Endothelial cell of umbilical vein (primary cell): ENCODE measurements around the gene GARIN5B. TPM values are rescaled to one million over a fixed set of nuclear protein-coding genes. Genes with fewer than 3 reads are reported as not detected.
A peak's percentile ranks its signal among the peaks of the same experiment; 100 is the strongest.

Experiments used
- BruUV-seq: library from RNA; stranded (reverse); fragments of 400-500 nt; replicated peaks from 2 replicates; lab custom pipeline; 2021; lab: Mats Ljungman, UMichigan
- CTCF ChIA-PET: fragments of 300-600, 350-600 bp; sonication (Branson Sonifier 250); formaldehyde crosslinking; loops from one replicate; lab custom pipeline; 2021; ENCODE audit warnings: antibody characterized with exemption, inconsistent platforms; lab: Charles Lee
- POLR2A ChIA-PET: fragments of 300-600, 350-600 bp; sonication (Branson Sonifier 250); formaldehyde crosslinking; loops from one replicate; lab custom pipeline; 2021; ENCODE audit warnings: antibody characterized with exemption, inconsistent platforms; lab: Charles Lee
- DNase-seq: peaks from one replicate; pipeline ENCODE4 v3.0.0-alpha.2; 2011; ENCODE audit warnings: low read depth, low spot score
- FAIRE-seq: peaks from 2 replicates; lab custom pipeline; 2011; peaks lifted over from hg19 to GRCh38; lab: Jason Lieb, UNC
- H2AFZ ChIP-seq: 2 replicates; pipeline ENCODE4 v1.6.0; 2012; ENCODE audit warnings: low read depth, low read length, control low read depth, inconsistent platforms
- H3K27ac ChIP-seq: 2 replicates; pipeline ENCODE4 v1.5.1; 2011; ENCODE audit warnings: low read depth, mild to moderate bottlenecking, control low read depth, low read length, moderate library complexity; ENCODE audit not compliant: insufficient read depth
- H3K27me3 ChIP-seq, 2 experiments: 2 replicates each; pipeline versions ENCODE4 v1.6.0 to v1.6.1; 2011; ENCODE audit warnings: low read length in 2 of 2, mixed read lengths in 1 of 2; ENCODE audit not compliant: control insufficient read depth in 2 of 2, insufficient read depth in 2 of 2
- H3K36me3 ChIP-seq, 2 experiments: 2 replicates in 1 of 2; 3 replicates in 1 of 2; pipeline ENCODE4 v1.5.1; 2011; ENCODE audit warnings: low read length in 2 of 2, mild to moderate bottlenecking in 1 of 2, moderate library complexity in 1 of 2; ENCODE audit not compliant: control insufficient read depth in 2 of 2, insufficient read depth in 2 of 2; ENCODE audit errors: extremely low read depth in 1 of 2
- H3K4me1 ChIP-seq: 3 replicates; pipeline ENCODE4 v1.5.1; 2011; ENCODE audit warnings: mild to moderate bottlenecking, low read length; ENCODE audit not compliant: control insufficient read depth, insufficient read depth; ENCODE audit errors: extremely low read depth
- H3K4me2 ChIP-seq: 2 replicates; pipeline ENCODE4 v1.6.1; 2011; ENCODE audit warnings: low read length, control low read depth, mixed read lengths; ENCODE audit not compliant: insufficient read depth
- H3K4me3 ChIP-seq, 3 experiments: fragments of 200-600 bp in 1 of 3; sonication (generic), shearing (Covaris generic) in 1 of 3; replicated peaks in 1 of 3; 2 replicates each; pipeline ENCODE4 v1.5.1; 2011 to 2016; ENCODE audit warnings: control low read depth in 3 of 3, low read length in 3 of 3, mild to moderate bottlenecking in 2 of 3, inconsistent platforms in 1 of 3, low read depth in 1 of 3, moderate library complexity in 1 of 3; ENCODE audit not compliant: insufficient read depth in 1 of 3
- H3K79me2 ChIP-seq: 2 replicates; pipeline ENCODE4 v1.6.0; 2012; ENCODE audit warnings: low read length, inconsistent platforms; ENCODE audit not compliant: control insufficient read depth, insufficient read depth
- H3K9ac ChIP-seq: replicated peaks from 2 replicates; pipeline ENCODE3; 2011; ENCODE audit warnings: low read length, control low read depth; ENCODE audit not compliant: insufficient read depth; ENCODE audit errors: extremely low read depth
- H3K9me1 ChIP-seq: replicated peaks from 3 replicates; pipeline ENCODE4 v1.6.0; 2011; ENCODE audit warnings: mild to moderate bottlenecking, low read length; ENCODE audit not compliant: control insufficient read depth, insufficient read depth; ENCODE audit errors: extremely low read depth
- H3K9me3 ChIP-seq: replicated peaks from 2 replicates; pipeline ENCODE4 v1.5.1; 2012; ENCODE audit warnings: low read length, inconsistent platforms; ENCODE audit not compliant: control insufficient read depth, insufficient read depth
- H4K20me1 ChIP-seq: replicated peaks from 2 replicates; pipeline ENCODE3; 2011; ENCODE audit warnings: mild to moderate bottlenecking, low read length; ENCODE audit not compliant: control insufficient read depth, insufficient read depth; ENCODE audit errors: extremely low read depth
- POLR2AphosphoS5 ChIP-seq: IDR thresholded peaks from 2 replicates; pipeline ENCODE4 v1.6.1; 2012; ENCODE audit warnings: low read depth, mild to moderate bottlenecking, control low read depth, low read length, moderate library complexity; ENCODE audit not compliant: insufficient read depth
- dilution Hi-C: fragments of 300-500 bp; cut with MboI; formaldehyde crosslinking; loops from one replicate; pipeline ENCODE4 v1.15.0; 2019; ENCODE audit warnings: low sequenced_read_pairs; ENCODE audit not compliant: extremely low pct_ligation_motif_present
- intact Hi-C: fragments of 100-400 bp; cut with micrococcal nuclease; formaldehyde crosslinking; loops from one replicate; pipeline ENCODE4 v1.10.0; 2022
- polyA plus RNA-seq, 4 experiments: library from polyadenylated mRNA; depleted of rRNA in 3 of 4; stranded (reverse) in 3 of 4; unstranded in 1 of 4; fragments of >200 nt; gene quantifications; 2 replicates each; pipeline versions ENCODE4 v1.2.1 to v1.2.3, GENCODE V29; 2011 to 2012; ENCODE audit warnings: missing spikeins in 1 of 4
- total RNA-seq: library from RNA; stranded (reverse); gene quantifications from 2 replicates; pipeline ENCODE4 v1.2.3, GENCODE V29; 2021
- TF ChIP-seq, protein P1 (sequence below), 2 donors: IDR thresholded peaks; 1 replicate in 1 of 2; 2 replicates in 1 of 2; pipeline ENCODE4 v1.5.1; 2011; ENCODE audit warnings: low read length in 2 of 2, mild to moderate bottlenecking in 2 of 2, moderate library complexity in 2 of 2, control low read depth in 1 of 2, inconsistent platforms in 1 of 2, low read depth in 1 of 2; ENCODE audit not compliant: insufficient read depth in 1 of 2; ENCODE audit errors: extremely low read depth in 1 of 2
- TF ChIP-seq, protein P2 (sequence below): IDR thresholded peaks from 2 replicates; pipeline ENCODE4 v1.6.1; 2011; ENCODE audit not compliant: insufficient read depth, insufficient read length

Gene GARIN5B
- total and polyA plus RNA-seq, 2 donors (not counting 3 experiments of a cell fraction or from before 2014, with no cell fraction given): not detected

DNA sequence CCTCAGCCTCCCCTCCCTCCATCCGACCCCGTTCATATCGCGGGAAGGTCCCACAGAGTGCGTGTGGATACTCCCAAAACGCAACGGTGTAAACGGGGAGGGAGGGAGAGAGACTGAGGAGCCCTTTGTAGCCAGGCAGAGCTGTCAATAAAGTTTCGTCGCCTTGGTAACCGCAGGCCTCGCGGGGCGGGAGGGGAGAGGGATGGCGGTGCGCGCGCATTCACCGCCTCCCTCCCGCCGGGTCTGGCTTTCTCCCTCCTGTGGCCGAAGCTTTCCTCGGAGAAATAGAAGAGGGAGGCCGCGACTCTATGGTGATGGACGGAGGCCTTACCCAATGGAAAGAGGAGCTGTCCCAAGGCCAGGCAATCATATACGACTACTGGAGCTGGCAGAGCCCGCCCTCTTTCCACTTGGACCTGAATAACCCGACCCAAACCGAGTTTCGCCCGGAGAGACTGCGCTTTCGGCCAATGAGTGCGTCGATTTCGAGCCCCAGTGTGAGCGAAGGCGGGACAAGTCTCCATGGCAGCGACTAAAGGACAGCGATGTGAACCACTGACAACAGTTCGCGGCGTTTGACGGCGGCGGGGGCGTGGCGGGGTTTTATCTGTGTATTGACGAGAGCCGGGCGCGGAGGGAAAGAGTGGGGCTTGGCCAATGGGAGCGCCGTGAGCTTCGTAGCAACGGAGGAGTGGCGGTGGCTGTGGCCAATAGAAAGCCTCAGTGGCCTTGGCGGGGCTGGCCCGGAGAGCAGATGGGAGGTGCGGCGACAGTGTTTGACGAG lies 23.8 kb downstream of the GARIN5B start, which contains the start of gene KMT5C:
KMT5C (plus strand) TSS at position 772 of the 784 bp plus-strand sequence. CDS start 2,061 bp downstream, outside the sequence.
- Histone ChIP-seq H3K79me2 (no peaks in the 10 kb centered on the region), H3K4me3 (peak within 1 kb of the TSS; percentile 38 to 69 (median 65)), H3K9me3 (no peaks in the 10 kb centered on the region), H3K4me1 (peaks cover 10% of the 10 kb centered on the region), H2AFZ (peak within 1 kb of the TSS; percentile 45), H4K20me1 (no peaks in the 10 kb centered on the region), H3K27ac (peak within 1 kb of the TSS; percentile 92), H3K36me3 (peaks cover 0 to 7% of the 10 kb centered on the region in 2 experiments), H3K9ac (peak within 1 kb of the TSS; percentile 94), H3K27me3 (peaks cover 0 to 3% of the 10 kb centered on the region in 2 experiments), H3K9me1 (no peaks in the 10 kb centered on the region), H3K4me2 (peak within 1 kb of the TSS; percentile 71)
- FAIRE-seq: peak; percentile 100
- intact Hi-C loops: loop anchor here (1.0 to 10.0 kb wide), 11 partner anchors 14 to 316 kb away; partner anchors contain the start of genes DNAAF3, FIZ1, HSPBP1 and PPP6R1
- peak; percentile 100 for DNase-seq
- dilution Hi-C loops: no loop called here
- CTCF ChIA-PET: interaction anchor here (0.7 to 2.9 kb wide), 17 partner anchors 11 to 198 kb away, joined by 3 to 29 read pairs (median 3); partner anchors contain the start of gene TMEM238
- POLR2A ChIA-PET: interaction anchor here (0.8 to 1.8 kb wide), 5 partner anchors 20 to 80 kb away, joined by 3 to 15 read pairs (median 4); partner anchors contain the start of genes PPP6R1, TMEM238 and UBE2S
- BruUV-seq: no TSS peak
- TF ChIP-seq POLR2AphosphoS5: peak; percentile 73
- TF ChIP-seq, protein P1, sequence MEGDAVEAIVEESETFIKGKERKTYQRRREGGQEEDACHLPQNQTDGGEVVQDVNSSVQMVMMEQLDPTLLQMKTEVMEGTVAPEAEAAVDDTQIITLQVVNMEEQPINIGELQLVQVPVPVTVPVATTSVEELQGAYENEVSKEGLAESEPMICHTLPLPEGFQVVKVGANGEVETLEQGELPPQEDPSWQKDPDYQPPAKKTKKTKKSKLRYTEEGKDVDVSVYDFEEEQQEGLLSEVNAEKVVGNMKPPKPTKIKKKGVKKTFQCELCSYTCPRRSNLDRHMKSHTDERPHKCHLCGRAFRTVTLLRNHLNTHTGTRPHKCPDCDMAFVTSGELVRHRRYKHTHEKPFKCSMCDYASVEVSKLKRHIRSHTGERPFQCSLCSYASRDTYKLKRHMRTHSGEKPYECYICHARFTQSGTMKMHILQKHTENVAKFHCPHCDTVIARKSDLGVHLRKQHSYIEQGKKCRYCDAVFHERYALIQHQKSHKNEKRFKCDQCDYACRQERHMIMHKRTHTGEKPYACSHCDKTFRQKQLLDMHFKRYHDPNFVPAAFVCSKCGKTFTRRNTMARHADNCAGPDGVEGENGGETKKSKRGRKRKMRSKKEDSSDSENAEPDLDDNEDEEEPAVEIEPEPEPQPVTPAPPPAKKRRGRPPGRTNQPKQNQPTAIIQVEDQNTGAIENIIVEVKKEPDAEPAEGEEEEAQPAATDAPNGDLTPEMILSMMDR (IDR thresholded peaks at IDR 0.05; ENCODE audit: extremely low read depth in 1 of 2, insufficient read depth in 1 of 2, low read depth in 1 of 2, low read length in 2 of 2): peak; percentile 15 to 34
- TF ChIP-seq, protein P2, sequence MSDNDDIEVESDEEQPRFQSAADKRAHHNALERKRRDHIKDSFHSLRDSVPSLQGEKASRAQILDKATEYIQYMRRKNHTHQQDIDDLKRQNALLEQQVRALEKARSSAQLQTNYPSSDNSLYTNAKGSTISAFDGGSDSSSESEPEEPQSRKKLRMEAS: no peak
